HG02884 (cell line): ENCODE data around the gene C10orf95.
"Not testable (repeated sequence)": the region's sequence is repeated elsewhere in the genome, so short reads cannot be mapped to it uniquely, and the experiment has no call there.

ENCODE experiments used
- ATAC-seq: cut with Tn5 transposase; IDR thresholded peaks from one replicate; pipeline ENCODE4 v1.9.1; 2021; ENCODE audit warnings: mild to moderate bottlenecking, moderate library complexity; ENCODE audit not compliant: unreplicated experiment

C10orf95 gene

DNA sequence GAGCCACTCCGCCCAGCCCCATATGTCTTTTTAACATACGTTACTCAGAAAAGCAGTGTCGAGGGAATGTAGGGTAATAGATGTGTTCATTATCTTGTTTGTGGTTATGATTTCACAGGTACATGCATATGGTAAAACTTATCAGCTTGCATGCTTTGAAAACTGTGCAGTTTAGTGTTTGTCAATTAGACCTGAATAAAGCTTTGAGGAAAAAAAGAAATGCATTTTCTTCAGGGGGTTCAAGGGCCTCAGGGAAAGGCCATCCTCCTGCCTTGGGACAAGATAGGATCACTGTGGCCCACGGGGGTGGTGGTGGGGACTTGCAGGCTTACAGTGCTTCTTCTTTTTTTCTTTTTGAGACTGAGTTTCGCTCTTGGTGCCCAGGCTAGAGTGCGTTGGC, 16.0 kb upstream of the C10orf95 start:
- ATAC-seq = no peak

DNA sequence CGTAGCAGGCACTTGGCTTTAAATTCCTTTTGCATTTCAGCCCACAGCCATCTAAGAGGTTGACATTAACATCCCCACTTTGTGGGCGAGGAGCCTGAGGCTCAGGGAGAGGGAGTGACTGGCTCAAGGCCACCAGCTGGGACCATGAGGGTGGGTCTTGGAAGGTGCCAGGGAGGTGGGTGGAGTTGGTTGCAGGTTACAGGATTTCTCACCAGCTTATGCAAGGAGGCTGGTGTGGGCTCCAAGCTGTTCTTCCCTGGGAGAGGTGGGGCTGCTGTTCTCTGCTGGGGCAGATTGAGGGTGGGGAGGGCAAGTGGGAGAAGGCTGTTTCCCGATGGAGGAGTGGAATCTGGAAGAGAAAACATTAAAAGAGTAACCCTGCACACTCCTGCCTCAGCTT, 14.1 kb upstream of the C10orf95 start:
- no peak for ATAC-seq

DNA sequence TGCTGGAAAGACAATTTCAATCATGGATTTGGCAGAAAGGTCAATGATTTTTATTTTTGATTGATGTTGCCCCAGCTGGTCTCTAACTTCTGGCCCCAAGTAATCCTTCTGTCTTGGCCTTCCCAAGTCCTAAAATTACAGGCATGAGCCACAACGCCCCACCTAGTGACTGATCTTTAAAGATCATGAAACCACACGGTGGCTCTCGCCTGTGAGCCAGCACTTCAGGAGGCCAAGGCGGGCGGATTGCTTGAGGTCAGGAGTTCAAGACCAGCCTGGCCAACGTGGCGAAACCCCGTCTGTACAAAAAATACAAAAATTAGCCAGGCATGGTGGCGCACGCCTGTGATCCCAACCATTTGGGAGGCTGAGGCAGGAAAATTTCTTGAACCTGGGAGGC, 12.6 kb upstream of the C10orf95 start:
- no peak for ATAC-seq

DNA sequence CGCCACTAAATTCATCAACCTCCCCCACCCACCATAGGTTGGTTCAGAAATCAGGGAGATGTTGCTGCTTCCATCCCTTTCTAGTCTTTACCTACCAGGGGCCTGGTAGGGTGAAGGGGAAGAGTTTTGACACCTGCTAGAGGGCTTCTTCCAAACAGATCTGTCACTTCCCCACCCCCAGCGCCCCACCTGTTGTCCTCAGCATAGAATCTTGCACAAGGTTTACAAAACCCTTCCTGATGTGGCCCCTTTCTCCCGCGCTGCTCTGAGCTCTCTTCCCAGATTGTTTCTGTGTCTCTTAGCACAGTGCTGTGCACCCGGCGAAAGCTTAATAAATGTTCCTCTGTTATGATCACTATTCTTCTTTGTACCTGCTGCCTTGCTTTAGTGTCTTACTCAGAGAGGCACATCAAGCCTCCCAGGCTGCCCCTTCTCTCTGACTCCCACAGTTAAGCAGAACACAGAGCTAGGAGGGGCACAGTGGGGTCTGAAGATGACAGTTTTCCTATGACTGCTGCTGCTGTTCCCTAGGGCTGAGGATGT, 11.2 kb upstream of the C10orf95 start:
- no peak for ATAC-seq

DNA sequence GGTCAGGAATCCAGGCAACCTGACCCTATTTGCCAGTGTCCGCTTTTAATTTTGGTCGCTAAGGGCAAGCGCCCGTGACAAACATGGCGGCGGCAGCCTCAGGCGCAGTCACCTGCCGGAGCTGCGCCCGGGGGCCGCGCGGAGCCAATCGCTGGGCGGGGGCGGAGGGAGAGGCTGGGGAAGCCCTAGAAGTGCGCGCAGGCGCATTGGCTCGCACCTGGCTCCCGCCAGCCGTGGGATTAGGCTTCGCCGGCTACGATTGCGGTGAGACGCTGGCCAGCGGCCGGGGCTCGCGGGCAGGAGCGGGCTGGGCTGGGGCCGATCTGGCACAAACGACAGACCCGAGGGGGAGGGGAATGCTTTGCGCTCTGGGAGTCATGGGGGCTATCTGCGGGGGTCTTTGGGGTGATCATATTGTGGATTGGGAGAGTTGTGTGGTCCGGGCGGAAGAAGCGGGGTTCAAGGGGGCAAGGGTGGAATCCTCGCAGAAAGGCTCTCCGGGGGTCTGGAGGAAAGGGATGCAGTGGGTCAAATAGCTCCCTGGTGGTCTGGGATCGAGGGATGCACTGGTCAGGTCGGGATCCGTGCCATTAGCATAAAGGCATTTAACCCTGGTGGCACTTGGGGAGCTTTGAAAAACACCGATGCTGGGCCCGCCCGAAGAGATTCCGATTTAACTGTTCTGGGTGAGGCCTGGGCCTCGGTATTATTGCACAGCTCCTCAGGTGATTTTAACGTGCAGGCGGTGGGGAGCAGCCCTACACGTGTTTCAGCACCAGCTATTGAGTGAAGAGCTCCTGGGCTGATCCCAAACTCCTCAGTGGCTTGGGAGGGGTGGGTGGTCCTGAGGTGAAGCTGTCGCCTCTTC, 10.1 kb upstream of the C10orf95 start:
- ATAC-seq = peak; percentile 92

DNA sequence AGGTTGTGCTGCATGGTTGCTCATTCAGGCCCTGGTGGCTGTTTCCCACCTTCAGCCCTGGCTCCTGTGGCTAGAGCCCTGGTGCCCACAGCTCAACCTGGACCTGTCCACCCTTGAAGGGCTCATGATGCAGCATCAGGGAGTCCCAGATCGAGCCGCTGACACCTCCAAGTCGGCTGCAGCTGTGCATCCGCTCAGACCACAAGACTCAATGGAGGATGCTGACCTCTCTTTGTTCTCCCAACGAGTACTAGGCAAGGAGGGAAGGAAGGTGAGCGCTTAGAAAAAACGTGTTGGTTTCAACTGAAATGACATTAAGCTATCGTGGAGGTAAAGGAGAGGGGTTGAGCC, 9.5 kb upstream of the C10orf95 start:
- peak; percentile 21 for ATAC-seq

DNA sequence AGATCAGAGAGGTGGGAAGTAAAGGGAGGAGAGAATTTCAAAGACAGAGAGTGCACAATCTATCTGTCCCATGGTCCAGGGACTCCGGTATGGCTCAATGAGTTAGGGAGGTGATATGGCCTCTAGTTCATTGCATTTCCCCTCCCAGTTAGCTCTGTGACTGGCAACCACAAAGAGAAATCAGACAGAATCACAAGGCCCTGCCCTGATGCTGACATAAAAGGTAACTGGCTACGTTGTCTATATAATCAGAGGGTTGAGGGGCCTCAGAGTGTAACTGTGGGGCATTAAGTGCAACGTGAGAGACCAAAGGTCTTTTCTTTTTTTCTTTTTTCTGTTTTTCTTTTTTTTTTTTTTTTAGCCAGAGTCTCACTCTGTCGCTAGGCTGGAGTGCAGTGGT, 7.3 kb upstream of the C10orf95 start:
- ATAC-seq = no peak

DNA sequence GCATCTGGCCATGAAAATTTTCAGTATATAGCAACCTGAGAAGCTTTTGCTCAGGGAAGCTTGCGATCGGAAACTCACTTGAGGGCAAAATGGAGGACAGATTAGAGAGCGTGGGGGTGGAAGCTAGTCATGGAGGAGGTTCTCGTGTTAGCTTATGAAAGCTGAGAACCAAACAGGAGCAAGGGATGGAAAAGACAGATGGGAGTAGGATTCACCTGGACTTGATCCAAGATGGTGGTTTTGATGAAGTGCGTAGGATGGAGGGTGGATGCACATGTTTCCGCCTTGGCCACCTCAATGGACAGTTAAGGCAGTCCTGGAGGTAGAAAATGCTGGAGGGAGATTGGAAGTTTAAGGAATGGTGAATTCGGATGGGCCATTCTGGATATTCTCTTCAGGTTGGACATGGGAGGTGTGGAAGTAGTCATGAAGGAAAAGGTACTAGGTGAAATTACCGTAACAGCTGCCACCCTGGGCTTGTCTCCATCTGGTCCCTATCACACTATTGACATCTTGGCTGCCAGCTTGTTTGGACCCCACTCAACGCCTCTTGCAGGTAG, 6.3 kb upstream of the C10orf95 start:
- ATAC-seq = no peak

DNA sequence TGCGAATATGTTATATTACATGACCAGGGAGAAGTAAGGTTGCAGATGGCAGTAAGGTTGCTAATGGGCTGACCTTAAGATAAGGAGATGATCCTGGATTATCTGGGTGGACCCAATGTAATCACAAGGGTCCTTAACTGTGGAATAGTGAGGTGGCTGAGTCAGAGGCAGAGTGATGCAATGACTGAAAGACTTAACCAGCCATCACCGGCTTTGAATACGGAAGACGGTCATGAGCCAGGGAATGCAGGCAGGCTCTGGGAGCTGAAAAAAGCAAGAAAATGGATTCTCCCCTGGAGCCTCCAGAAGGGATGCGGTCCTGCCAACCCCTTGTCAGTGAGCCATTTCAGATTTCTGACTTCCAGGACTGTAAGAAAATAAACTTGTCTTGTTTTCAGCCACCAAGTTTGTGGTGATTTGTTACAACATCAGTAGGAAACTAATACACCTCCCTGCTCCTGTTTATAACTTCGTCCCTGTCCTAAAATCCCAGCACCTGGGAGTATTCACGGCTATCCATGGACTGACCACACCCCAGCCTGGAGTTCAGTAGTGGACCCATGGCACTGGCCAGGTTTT, 4.6 kb upstream of the C10orf95 start:
- ATAC-seq = no peak

DNA sequence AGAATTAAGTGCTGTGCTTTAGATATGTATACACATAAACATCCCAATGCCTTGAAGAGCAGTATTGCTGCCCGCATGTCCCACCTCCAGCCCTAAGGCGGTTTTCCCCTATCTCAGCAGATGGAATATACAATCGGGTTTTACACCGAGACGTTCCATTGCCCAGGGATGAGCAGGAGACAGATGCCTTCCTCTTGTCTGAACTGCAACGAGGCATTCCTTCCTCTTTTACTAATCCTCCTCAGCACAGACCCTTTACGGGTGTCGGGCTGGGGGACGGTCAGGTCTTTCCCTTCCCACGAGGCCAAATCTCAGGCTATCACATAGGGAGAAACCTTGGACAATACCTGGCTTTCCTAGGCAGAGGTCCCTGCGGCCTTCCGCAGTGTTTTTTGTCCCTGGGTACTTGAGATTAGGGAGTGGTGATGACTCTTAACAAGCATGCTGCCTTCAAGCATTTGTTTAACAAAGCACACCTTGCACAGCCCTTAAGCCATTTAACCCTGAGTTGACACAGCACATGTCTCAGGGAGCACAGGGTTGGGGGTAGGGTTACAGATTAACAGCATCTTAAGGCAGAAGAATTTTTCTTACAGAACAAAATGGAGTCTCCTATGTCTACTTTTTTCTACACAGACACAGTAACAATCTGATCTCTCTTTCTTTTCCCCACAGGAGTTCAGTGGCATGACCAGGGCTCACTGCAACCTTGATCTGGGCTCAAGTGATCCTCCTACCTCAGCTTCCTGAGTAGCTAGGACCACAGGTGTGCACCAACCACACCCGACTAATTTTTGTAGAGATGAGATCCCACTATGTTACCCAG, 3.5 kb upstream of the C10orf95 start:
- ATAC-seq = not testable (repeated sequence)

DNA sequence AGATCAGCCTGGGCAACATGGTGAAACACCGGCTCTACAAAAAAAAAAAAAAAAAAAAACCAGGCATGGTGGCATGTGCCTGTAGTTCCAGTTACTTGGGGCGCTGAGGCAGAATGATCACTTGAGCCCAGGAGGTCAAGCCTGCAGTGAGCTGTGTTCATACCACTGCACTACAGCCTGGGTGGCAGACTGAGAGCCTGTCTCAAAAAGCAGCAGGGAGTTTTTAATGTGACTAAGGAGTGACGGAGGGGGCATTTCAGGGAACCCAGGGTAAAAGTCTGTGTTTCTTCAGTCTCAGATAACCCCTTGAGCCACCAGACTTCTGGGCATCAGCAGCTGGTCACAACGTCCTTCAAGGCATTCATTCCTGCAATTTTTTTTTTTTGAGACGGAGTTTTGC, 2.2 kb upstream of the C10orf95 start:
- ATAC-seq = no peak

DNA sequence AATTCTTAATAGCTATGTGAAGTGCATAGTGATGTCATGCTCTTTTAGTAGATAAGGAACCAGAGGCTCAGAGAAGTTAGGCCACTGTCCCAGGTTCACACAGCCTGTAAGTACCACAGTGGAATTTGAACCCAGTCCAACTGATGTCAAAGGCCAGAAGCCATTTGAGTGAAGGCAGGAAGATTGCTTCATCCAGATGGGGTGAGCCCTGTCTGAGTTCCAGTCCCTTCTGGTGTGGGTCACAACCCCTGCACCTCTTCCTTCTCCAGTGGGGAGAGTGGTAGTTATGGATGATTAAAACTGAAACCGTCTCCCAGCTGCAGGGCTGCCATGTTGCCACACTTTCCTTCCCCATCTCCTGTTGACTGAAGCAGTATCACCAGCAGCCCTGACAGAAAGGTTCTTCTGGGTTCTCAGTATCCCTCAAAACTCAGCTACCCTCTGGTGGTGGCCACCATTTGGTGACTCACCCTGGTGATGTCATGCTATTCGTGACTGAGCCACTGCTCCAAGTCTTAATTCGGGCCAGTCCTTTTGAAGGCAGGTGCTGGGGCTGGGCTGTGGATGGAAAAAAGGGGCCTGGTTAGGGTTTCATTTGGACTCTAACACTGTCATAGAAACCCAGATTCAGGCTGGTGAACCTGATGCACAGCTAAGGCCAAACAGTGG, 1.5 kb upstream of the C10orf95 start:
- ATAC-seq = no peak

DNA sequence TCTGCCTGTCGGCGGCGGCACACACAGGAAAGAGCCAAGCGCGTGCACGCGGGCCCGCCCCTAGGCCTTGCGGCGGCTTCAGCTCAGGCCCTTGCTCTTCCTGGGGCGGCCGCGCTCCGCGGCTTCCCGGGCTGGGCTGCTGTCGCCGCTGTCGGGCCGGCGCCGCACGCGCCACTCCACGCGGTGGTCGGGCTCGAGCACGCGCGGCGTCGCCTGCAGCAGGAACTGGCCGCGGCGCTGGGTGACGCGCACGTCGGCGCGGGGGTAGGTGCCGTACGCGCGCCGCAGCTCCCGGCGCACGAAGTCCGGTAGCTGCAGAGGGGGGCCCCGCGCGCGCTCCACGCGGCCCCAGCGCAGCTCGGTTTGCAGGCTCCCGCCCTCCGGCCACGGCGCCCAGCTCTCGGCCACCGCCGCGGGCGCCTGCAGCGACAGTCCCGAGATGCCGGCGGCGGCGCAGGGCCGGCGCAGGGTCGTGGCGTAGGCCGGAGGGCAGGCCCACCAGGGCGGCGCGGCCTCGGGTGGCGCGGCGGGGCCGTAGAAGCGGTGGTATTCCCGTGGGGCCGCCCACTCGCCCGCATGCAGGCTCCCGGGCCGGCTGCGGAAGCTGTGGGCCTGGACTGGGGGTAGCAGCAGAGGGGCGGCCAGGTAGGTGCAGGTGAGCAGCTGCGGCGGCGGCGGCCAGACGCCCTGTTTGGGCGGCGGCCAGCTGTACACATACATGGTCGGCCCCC, 804 bp downstream of the C10orf95 start:
- peak; percentile 67 for ATAC-seq

DNA sequence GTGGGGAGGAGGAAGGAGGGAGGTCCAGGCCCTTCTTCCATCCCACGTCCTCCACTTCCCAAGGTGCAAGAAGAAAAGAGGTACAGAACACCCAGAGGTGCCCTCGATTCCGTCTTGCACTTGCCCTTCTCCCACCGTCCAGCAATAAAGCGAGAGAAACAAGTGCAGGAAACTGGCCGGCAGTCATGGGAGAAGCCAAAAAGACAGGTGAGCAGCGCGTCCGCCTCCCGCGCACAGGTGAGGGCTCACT, 1.3 kb downstream of the C10orf95 start:
- no peak for ATAC-seq

DNA sequence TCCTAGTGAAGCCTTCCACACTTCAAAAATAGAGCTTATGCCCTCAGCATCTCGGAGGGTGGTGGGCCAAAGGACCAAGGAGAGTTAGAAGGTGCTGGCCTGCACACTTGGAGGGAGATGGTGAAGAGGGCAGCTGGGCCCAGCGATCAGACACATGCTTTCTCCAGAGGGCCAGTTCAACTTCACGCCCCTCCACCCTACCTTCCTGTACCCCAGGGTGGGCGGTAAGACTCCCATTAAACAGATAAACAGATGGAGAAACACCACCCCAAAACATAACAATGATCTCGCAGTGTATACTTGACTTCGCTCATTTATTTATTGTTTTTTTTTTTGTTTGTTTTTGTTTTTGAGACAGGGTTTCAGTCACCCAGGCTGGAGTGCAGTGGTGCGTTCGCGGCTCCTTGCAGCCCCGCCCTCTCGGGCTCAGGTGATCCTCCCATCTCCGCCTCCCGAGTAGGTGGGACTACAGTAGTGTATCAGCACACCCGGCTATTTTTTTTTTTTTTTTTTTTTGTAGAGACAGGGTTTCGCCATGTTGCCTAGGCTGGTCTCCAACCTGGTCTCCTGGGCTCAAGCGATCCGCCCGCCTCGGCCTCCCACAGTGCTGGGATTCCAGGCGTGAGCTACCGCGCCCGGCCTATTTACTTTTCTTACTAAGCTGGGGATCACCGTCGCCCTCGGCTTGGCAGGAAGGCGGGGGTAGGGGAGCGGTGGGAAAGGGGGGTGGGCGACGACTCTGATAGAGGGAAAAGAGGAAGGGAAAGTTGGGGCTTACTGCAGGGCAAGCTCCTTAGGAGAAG, 1.8 kb downstream of the C10orf95 start:
- ATAC-seq = peak; percentile 40

DNA sequence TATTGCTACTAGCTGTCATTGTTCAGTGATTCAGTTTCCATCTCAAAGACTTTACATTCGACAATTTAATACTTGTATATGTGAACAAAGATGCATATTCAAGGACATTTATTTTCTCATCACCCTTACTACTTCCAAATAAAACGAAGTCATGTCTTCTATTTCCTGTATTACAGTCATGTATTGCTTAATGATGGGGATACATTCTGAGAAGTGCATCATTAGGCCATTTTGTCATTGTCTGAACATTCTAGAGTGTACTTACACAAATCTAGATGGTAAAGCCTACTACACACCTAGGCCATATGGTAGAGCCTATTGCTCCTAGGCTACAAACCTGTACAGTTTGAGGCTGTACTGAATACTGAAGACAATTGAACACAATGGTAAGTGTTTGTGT, 6.5 kb downstream of the C10orf95 start:
- ATAC-seq = no peak

DNA sequence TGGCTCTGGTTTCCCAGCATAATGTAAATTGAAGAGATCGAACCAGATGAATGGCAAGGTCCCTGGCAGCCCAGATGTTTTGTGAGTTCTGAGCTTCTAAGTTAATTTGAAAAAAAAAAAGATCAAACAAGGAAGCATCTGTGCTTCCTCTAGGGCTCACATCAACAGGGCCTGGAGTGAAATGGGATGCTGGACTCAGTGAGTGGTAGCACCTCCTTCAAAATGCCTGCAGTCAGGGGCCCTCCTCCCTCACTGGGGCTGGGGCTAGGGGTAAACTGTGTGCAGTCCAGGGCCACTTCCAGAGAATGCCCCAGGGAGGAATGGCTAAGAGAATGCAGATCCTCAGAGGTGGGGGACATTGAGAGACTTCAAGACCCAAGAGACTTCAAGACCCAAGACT, 13.0 kb downstream of the C10orf95 start:
- no peak for ATAC-seq

DNA sequence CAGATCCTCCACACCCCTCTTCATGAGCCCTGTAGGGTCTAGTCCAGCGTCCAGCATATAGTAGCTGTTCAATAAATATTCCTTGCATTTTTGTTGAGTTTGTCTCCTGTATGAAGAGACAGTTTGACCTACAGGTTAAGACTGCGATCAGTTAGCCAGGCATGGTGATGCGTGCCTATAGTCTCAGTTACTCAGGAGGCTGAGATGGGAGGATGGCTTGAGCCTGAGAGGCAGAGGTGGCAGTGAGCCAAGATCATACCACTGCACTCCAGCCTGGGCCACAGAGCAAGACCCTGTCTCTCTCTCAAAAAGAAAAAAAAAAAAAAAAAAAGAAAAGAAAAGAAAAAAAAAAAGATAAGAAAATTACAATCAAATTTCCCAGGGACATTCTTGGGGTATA, 13.8 kb downstream of the C10orf95 start:
- no peak for ATAC-seq

DNA sequence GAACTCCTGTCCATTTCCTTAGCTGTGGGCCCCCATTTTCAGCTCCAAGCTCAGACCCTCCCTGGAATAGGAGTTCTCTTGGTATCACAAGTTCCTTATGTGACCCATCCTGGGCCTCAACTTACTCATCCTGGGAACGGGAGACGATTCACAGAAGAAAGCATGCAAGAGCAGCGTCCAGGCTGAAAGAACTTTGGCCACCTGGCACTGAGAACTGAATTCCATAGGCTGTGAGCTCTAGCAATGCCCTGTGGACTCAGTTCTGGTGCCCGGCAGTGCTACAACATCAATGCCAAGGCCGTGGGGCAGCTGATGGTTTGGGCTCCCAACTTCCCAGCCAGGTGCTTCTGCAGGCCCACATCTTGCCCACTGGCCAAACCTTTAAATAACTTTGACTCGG, 15.0 kb downstream of the C10orf95 start:
- no peak for ATAC-seq
